Measurements from ENCODE around the gene FBLN2. TPM values are rescaled to one million over a fixed set of nuclear protein-coding genes. Genes with fewer than 3 reads are reported as not detected.

Gene FBLN2
- total RNA-seq, 2 experiments from 2014 or later: 8.4 to 13.7 TPM

DNA sequence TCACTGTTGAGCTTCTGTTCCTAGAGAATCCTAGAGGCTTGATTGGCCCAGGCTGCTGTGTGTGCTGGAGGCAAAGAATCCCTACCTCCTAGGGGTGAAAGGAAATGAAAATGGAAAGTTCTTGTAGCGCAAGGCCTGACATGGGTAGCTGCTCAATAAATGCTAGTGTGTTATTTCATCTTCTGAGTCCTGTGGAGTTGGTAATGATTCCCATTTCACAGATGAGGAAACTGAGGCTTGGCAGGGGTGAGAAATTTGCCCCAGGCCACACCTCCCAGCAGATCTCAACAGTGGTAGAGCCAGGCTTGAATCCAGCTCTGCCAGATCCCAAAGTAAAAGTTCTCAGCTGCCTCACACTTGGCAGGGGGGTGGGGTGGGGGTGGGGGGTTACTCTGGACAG, 42.7 kb upstream of the FBLN2 start:
- POLR2A ChIA-PET: no interaction called here
- H3K9me3 Mint-ChIP-seq: no peaks in the 10 kb centered on the region

DNA sequence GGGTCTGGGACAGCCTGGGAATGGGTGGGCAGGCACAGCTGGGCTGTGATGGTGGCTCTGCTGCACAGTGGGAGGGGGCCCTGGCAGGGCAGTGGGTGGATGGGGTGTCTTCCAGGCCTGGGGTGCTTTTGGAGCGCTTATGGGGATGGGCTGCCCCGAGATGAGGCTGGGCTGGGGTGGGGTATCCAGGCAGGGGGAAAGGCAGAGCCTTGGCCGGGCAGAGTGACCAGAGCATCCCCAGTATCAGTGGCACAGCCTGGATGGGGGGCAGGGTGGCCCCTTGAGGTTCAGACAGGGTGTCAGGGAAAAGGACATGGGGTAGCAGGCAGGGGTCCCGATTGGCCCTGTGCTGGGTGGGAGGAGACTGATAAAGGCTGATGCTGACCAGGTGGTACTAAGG, 42.2 kb upstream of the FBLN2 start:
- Mint-ChIP-seq H3K27ac (no peak overlapping the region), H3K36me3 (ENCODE audit: low read depth) (no peaks in the 10 kb centered on the region), H3K4me3 (no peak overlapping the region), H3K4me1 (ENCODE audit: low read depth) (no peaks in the 10 kb centered on the region), H3K9me3 (no peaks in the 10 kb centered on the region), H3K27me3 (no peaks in the 10 kb centered on the region)
- ChIA-PET CTCF (interaction anchor here (1.1 to 2.6 kb wide), 3 partner anchors 11 to 374 kb away, joined by 3 to 6 read pairs (median 3); partner anchors contain the start of gene WNT7A), POLR2A (interaction anchor here (0.8 kb wide), 1 partner anchor 8 kb away, joined by 3 read pairs; no protein-coding TSS in a partner anchor)
- no peak for DNase-seq
- ATAC-seq: no peak
- TF ChIP-seq, protein P1, sequence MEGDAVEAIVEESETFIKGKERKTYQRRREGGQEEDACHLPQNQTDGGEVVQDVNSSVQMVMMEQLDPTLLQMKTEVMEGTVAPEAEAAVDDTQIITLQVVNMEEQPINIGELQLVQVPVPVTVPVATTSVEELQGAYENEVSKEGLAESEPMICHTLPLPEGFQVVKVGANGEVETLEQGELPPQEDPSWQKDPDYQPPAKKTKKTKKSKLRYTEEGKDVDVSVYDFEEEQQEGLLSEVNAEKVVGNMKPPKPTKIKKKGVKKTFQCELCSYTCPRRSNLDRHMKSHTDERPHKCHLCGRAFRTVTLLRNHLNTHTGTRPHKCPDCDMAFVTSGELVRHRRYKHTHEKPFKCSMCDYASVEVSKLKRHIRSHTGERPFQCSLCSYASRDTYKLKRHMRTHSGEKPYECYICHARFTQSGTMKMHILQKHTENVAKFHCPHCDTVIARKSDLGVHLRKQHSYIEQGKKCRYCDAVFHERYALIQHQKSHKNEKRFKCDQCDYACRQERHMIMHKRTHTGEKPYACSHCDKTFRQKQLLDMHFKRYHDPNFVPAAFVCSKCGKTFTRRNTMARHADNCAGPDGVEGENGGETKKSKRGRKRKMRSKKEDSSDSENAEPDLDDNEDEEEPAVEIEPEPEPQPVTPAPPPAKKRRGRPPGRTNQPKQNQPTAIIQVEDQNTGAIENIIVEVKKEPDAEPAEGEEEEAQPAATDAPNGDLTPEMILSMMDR (IDR thresholded peaks at IDR 0.05): no peak
- intact Hi-C loops (cut with micrococcal nuclease): no loop called here

More for the DNA sequence above, 42.7 kb upstream of the FBLN2 start:
- no peak for ATAC-seq
- intact Hi-C loops (cut with micrococcal nuclease): no loop called here
- H3K4me1 Mint-ChIP-seq (ENCODE audit: low read depth): no peaks in the 10 kb centered on the region
- TF ChIP-seq, protein P1 (IDR thresholded peaks at IDR 0.05): no peak
- H3K4me3 Mint-ChIP-seq: no peak overlapping the region
- no peak for DNase-seq
- no peaks in the 10 kb centered on the region for H3K36me3 Mint-ChIP-seq (ENCODE audit: low read depth)
- CTCF ChIA-PET: interaction anchor here (1.1 kb wide), 1 partner anchor 11 kb away, joined by 3 read pairs; no protein-coding TSS in a partner anchor
- H3K27me3 Mint-ChIP-seq: no peaks in the 10 kb centered on the region
- H3K27ac Mint-ChIP-seq: no peak overlapping the region

DNA sequence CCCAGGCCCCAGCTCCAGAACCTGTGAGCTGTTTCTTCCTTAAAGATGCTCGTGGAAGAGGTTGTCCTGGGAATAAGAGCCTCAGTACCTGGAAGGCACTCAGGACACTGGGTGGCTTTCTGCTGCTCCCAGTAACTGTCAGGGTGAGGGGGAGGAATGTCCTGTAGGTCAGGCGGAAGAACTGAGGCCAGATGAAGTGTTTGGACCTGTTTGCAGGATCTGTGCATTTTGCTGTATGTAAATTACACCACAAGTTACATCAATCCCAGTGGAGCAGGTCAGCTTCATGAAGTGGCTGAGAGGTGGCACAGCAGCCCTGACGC, 41.7 kb upstream of the FBLN2 start:
- no peaks in the 10 kb centered on the region for H3K4me1 Mint-ChIP-seq (ENCODE audit: low read depth)
- POLR2A ChIA-PET: interaction anchor here (0.8 kb wide), 1 partner anchor 9 kb away, joined by 3 read pairs; no protein-coding TSS in a partner anchor
- no peak overlapping the region for H3K27ac Mint-ChIP-seq

DNA sequence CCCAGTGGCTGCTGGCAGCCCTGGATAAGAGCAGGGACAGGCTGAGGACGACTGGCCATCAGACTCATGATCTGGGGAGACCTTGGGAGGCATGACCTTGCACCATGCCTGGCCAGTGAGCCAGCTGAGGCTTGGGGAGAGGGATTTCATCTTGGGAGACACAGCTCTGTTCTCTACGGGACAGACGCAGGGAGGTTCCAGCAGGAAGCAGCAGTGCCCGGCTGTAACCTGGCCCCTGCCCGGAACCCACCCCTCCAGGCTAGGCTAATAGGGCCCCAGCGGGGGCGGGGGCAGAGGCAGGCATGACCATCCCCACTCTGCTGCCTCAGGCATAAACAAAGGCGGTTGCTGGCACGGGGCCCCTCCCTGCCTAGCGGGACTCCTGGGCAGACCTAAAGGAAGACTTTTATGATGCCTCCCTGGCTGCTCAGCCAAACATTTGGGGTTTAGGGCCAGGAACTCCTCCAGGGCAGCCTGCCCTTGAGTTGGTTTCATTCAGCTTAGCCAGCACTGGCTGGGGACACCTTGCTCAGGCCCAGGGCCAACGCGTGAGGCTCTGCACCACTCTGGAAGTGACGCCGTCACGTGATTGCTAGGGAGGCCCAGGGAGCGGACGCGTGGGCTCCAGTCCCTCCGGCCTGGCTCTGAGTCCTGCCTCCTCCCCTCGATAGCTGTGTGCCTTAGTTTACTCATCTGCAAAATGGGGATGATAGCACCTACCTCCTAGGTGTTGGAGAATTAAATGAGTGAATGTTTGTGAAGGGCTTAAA, 41.2 kb upstream of the FBLN2 start:
- CTCF ChIA-PET: interaction anchor here (1.1 to 2.6 kb wide), 2 partner anchors 140 to 372 kb away, joined by 3 to 6 read pairs; partner anchors contain the start of gene WNT7A
- Mint-ChIP-seq H3K4me1 (ENCODE audit: low read depth) (no peaks in the 10 kb centered on the region), H3K9me3 (no peaks in the 10 kb centered on the region), H3K4me3 (no peak overlapping the region), H3K36me3 (ENCODE audit: low read depth) (no peaks in the 10 kb centered on the region), H3K27me3 (no peaks in the 10 kb centered on the region), H3K27ac (no peak overlapping the region)
- TF ChIP-seq, protein P1 (IDR thresholded peaks at IDR 0.05): no peak
- intact Hi-C loops (cut with micrococcal nuclease): no loop called here
- POLR2A ChIA-PET: interaction anchor here (0.8 kb wide), 1 partner anchor 9 kb away, joined by 3 read pairs; no protein-coding TSS in a partner anchor
- ATAC-seq: no peak
- no peak for DNase-seq

More for the DNA sequence above, 41.7 kb upstream of the FBLN2 start:
- CTCF ChIA-PET: interaction anchor here (1.1 to 2.6 kb wide), 2 partner anchors 141 to 373 kb away, joined by 3 to 6 read pairs; partner anchors contain the start of gene WNT7A
- ATAC-seq (no peak), DNase-seq (no peak)
- TF ChIP-seq, protein P1 (IDR thresholded peaks at IDR 0.05): no peak
- Mint-ChIP-seq H3K36me3 (ENCODE audit: low read depth) (no peaks in the 10 kb centered on the region), H3K27me3 (no peaks in the 10 kb centered on the region), H3K9me3 (no peaks in the 10 kb centered on the region), H3K4me3 (no peak overlapping the region)
- intact Hi-C loops (cut with micrococcal nuclease): no loop called here

DNA sequence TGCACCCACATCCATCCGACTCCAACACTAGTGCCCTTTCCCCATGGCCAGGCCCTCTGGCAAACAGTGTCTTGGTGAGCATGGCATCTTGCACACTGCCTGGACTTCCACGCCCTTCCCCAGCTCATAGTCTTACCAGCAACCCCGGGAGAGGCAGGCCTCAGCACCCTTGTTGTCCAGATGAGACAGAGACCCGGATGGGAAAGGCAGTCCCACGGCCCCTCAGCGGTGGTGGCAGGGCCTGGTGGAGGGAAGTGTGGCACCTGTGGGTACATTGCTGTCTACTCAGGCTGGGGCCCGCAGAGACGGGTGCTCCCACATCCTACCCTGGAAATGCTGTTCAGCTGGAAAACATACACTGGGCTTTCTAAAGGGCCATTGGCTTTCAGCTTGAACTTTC, 40.4 kb upstream of the FBLN2 start:
- DNase-seq (no peak), ATAC-seq (no peak)
- Mint-ChIP-seq H3K27ac (no peak overlapping the region), H3K36me3 (ENCODE audit: low read depth) (no peaks in the 10 kb centered on the region), H3K4me1 (ENCODE audit: low read depth) (no peaks in the 10 kb centered on the region), H3K4me3 (no peak overlapping the region), H3K27me3 (no peaks in the 10 kb centered on the region), H3K9me3 (no peaks in the 10 kb centered on the region)
- intact Hi-C loops (cut with micrococcal nuclease): no loop called here
- CTCF ChIA-PET: interaction anchor here (2.6 kb wide), 1 partner anchor 139 kb away, joined by 6 read pairs; no protein-coding TSS in a partner anchor
- POLR2A ChIA-PET: interaction anchor here (0.5 to 1.0 kb wide), 2 partner anchors 14 to 849 kb away, joined by 3 read pairs; no protein-coding TSS in a partner anchor
- TF ChIP-seq, protein P1 (IDR thresholded peaks at IDR 0.05): no peak

Measured in activated CD8-positive, alpha-beta T cell treated with anti-CD3 and anti-CD28 coated beads for 36 hours (primary cell).